Measurements from ENCODE around the gene IFT80. TPM values are rescaled to one million over a fixed set of nuclear protein-coding genes. Genes with fewer than 3 reads are reported as not detected.

The IFT80 gene
- polyA plus RNA-seq, 1 donor (not counting 4 experiments of a cell fraction or from before 2014, with no cell fraction given), result 23.6 TPM

DNA sequence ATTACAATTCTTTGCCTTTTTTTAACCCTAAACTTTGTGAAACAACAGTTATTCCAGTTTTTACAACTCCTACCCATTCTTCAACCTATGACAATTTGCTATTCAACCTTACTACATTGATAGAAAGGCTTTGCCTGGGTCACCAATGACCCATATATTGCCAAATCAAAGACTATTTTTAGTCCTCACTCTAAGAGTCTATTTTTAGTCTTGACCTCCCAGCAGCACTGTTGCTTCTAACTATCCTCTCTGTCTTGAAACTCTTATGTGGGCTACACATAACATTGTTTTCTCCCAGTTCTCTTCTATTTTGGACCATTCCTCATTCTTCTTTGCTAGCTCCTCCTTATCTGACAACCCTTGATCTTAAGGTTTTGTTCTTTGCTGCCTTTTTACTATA is 102.4 kb downstream of the IFT80 start:
- no peak overlapping the region for H3K4me3 ChIP-seq (ENCODE audit: control insufficient read depth in 2 of 3, extremely low read depth in 1 of 3, insufficient read depth in 2 of 3, low read depth in 1 of 3, low read length in 3 of 3)
- no peaks in the 10 kb centered on the region for H3K9me1 ChIP-seq (ENCODE audit: control insufficient read depth, extremely low read depth, insufficient read depth, low read length)
- H3K4me2 ChIP-seq (ENCODE audit: control insufficient read depth, extremely low read depth, insufficient read depth, low read depth, low read length), result no peak overlapping the region
- no peaks in the 10 kb centered on the region for H3K4me1 ChIP-seq (ENCODE audit: control insufficient read depth, extremely low read depth, insufficient read depth, low read length)
- H3K79me2 ChIP-seq (ENCODE audit: control insufficient read depth, insufficient read depth, low read length), result no peaks in the 10 kb centered on the region
- FAIRE-seq (no peak), DNase-seq (ENCODE audit: low read depth, low spot score) (no peak)
- no peaks in the 10 kb centered on the region for H4K20me1 ChIP-seq (ENCODE audit: control insufficient read depth, extremely low read depth, insufficient read depth, low read length)
- no peaks in the 10 kb centered on the region for H3K9me3 ChIP-seq (ENCODE audit: control insufficient read depth, low read depth, low read length)
- H3K27me3 ChIP-seq (ENCODE audit: control insufficient read depth, extremely low read depth, insufficient read depth, low read length), result no peaks in the 10 kb centered on the region
- peaks cover 0 to 2% of the 10 kb centered on the region in 2 experiments for H3K36me3 ChIP-seq (ENCODE audit: control insufficient read depth in 2 of 2, extremely low read depth in 1 of 2, insufficient read depth in 2 of 2, low read length in 2 of 2)
- TF ChIP-seq EZH2 (IDR thresholded peaks at IDR 0.05; ENCODE audit: low read length), result no peak
- TF ChIP-seq, protein P1, sequence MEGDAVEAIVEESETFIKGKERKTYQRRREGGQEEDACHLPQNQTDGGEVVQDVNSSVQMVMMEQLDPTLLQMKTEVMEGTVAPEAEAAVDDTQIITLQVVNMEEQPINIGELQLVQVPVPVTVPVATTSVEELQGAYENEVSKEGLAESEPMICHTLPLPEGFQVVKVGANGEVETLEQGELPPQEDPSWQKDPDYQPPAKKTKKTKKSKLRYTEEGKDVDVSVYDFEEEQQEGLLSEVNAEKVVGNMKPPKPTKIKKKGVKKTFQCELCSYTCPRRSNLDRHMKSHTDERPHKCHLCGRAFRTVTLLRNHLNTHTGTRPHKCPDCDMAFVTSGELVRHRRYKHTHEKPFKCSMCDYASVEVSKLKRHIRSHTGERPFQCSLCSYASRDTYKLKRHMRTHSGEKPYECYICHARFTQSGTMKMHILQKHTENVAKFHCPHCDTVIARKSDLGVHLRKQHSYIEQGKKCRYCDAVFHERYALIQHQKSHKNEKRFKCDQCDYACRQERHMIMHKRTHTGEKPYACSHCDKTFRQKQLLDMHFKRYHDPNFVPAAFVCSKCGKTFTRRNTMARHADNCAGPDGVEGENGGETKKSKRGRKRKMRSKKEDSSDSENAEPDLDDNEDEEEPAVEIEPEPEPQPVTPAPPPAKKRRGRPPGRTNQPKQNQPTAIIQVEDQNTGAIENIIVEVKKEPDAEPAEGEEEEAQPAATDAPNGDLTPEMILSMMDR (optimal IDR thresholded peaks at IDR 0.05 in 1 of 3, IDR thresholded peaks at IDR 0.05 in 1 of 3, conservative IDR thresholded peaks at IDR 0.05 in 1 of 3; ENCODE audit: extremely low read depth in 1 of 3, insufficient read depth in 2 of 3, low read length in 3 of 3), result no peak
- H2AFZ ChIP-seq (ENCODE audit: control insufficient read depth, low read length), result no peak overlapping the region
- H3K9ac ChIP-seq (ENCODE audit: control insufficient read depth, extremely low read depth, insufficient read depth, low read length), result no peak overlapping the region
- dilution Hi-C loops (cut with MboI; ENCODE audit: extremely low pct_ligation_motif_present, low sequenced_read_pairs), result no loop called here
- no peak overlapping the region for H3K27ac ChIP-seq (ENCODE audit: control insufficient read depth, insufficient read depth, low read length)

DNA sequence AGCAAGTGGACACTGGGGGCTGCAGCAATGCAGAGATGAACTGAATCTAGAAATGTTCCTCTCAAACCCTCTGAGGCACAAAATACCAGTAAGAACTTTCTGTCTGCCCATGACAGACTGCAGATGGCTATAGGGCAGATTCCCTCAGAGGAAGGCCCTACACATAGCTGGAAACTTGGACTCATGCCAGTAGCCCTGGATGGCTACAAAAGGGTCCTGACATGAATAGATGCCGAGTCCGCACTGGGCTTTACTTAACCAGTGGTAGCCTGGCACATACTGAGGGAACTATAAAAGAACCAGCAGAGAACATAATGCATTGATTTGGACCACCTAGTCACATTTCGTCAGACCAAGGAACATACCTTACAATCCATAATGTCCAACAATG is 107.1 kb downstream of the IFT80 start:
- H4K20me1 ChIP-seq (ENCODE audit: control insufficient read depth, extremely low read depth, insufficient read depth, low read length), result no peaks in the 10 kb centered on the region
- DNase-seq (ENCODE audit: low read depth, low spot score) (no peak), FAIRE-seq (no peak)
- no peaks in the 10 kb centered on the region for H3K9me1 ChIP-seq (ENCODE audit: control insufficient read depth, extremely low read depth, insufficient read depth, low read length)
- H3K9ac ChIP-seq (ENCODE audit: control insufficient read depth, extremely low read depth, insufficient read depth, low read length), result no peak overlapping the region
- dilution Hi-C loops (cut with MboI; ENCODE audit: extremely low pct_ligation_motif_present, low sequenced_read_pairs), result no loop called here
- no peak for TF ChIP-seq EZH2 (IDR thresholded peaks at IDR 0.05; ENCODE audit: low read length)
- TF ChIP-seq, protein P1 (optimal IDR thresholded peaks at IDR 0.05 in 1 of 3, IDR thresholded peaks at IDR 0.05 in 1 of 3, conservative IDR thresholded peaks at IDR 0.05 in 1 of 3; ENCODE audit: extremely low read depth in 1 of 3, insufficient read depth in 2 of 3, low read length in 3 of 3), result no peak
- H3K27ac ChIP-seq (ENCODE audit: control insufficient read depth, insufficient read depth, low read length), result no peak overlapping the region
- H2AFZ ChIP-seq (ENCODE audit: control insufficient read depth, low read length), result no peak overlapping the region
- H3K79me2 ChIP-seq (ENCODE audit: control insufficient read depth, insufficient read depth, low read length), result no peaks in the 10 kb centered on the region
- no peaks in the 10 kb centered on the region for H3K4me1 ChIP-seq (ENCODE audit: control insufficient read depth, extremely low read depth, insufficient read depth, low read length)
- H3K4me3 ChIP-seq (ENCODE audit: control insufficient read depth in 2 of 3, extremely low read depth in 1 of 3, insufficient read depth in 2 of 3, low read depth in 1 of 3, low read length in 3 of 3), result no peak overlapping the region
- no peaks in the 10 kb centered on the region for H3K9me3 ChIP-seq (ENCODE audit: control insufficient read depth, low read depth, low read length)
- H3K27me3 ChIP-seq (ENCODE audit: control insufficient read depth, extremely low read depth, insufficient read depth, low read length), result no peaks in the 10 kb centered on the region
- H3K36me3 ChIP-seq (ENCODE audit: control insufficient read depth in 2 of 2, extremely low read depth in 1 of 2, insufficient read depth in 2 of 2, low read length in 2 of 2), result no peaks in the 10 kb centered on the region
- no peak overlapping the region for H3K4me2 ChIP-seq (ENCODE audit: control insufficient read depth, extremely low read depth, insufficient read depth, low read depth, low read length)

Measured in keratinocyte (primary cell).